ENCODE measurements around the gene CENPW.

GRCh38 chr6:126351960-126352359, 12.0 kb downstream of the CENPW start:
- TF ChIP-seq CTCF (IDR thresholded peaks at IDR 0.05; ENCODE audit: insufficient read depth, low read length): no peak
- TF ChIP-seq REST (IDR thresholded peaks at IDR 0.05; ENCODE audit: insufficient replicate concordance, low read depth): no peak
- no peak for TF ChIP-seq POLR2AphosphoS5 (IDR thresholded peaks at IDR 0.05; ENCODE audit: low read depth)
- TF ChIP-seq GABPA (IDR thresholded peaks at IDR 0.05; ENCODE audit: low read depth): no peak
- no peak for TF ChIP-seq SPI1 (IDR thresholded peaks at IDR 0.05; ENCODE audit: borderline replicate concordance, low read depth)
